HG03097 (cell line): ENCODE measurements around the gene SLFN13.
"Not testable (repeated sequence)": the region's sequence is repeated elsewhere in the genome, so short reads cannot be mapped to it uniquely, and the experiment has no call there.

Experiments
- ATAC-seq: cut with Tn5 transposase; IDR thresholded peaks from one replicate; pipeline ENCODE4 v1.9.1; 2021; ENCODE audit not compliant: unreplicated experiment, low FRiP score

The SLFN13 gene

GRCh38 chr17:35448214-35448898 is at the start of gene SLFN13:
SLFN13 (minus strand) TSS chr17:35448766; CDS start chr17:35445680, 3,086 bp downstream.
- peak; percentile 65 for ATAC-seq

GRCh38 chr17:35496451-35497290 is 48.1 kb upstream of the SLFN13 start:
- ATAC-seq: no peak

GRCh38 chr17:35493040-35493439 is 44.5 kb upstream of the SLFN13 start:
- no peak for ATAC-seq

- no peak for ATAC-seq
Measured at GRCh38 chr17:35491417-35491816, 42.9 kb upstream of the SLFN13 start.

- ATAC-seq: no peak
Measured at GRCh38 chr17:35489944-35490343, 41.4 kb upstream of the SLFN13 start.

- no peak for ATAC-seq
Measured at GRCh38 chr17:35488991-35489390, 40.4 kb upstream of the SLFN13 start.

GRCh38 chr17:35486920-35487732 is 38.6 kb upstream of the SLFN13 start:
- ATAC-seq: no peak

GRCh38 chr17:35479271-35479670 is 30.7 kb upstream of the SLFN13 start:
- ATAC-seq: no peak

GRCh38 chr17:35477248-35477647 is 28.7 kb upstream of the SLFN13 start:
- ATAC-seq: no peak

- ATAC-seq: no peak
Measured at GRCh38 chr17:35476283-35476820, 27.8 kb upstream of the SLFN13 start.

- no peak for ATAC-seq
Measured at GRCh38 chr17:35468475-35468874, 19.9 kb upstream of the SLFN13 start.

GRCh38 chr17:35467824-35468223 is 19.3 kb upstream of the SLFN13 start:
- ATAC-seq: peak; percentile 55

GRCh38 chr17:35460354-35460851 is 11.8 kb upstream of the SLFN13 start:
- peak; percentile 91 for ATAC-seq

GRCh38 chr17:35454035-35454434 is 5.5 kb upstream of the SLFN13 start:
- not testable (repeated sequence) for ATAC-seq

GRCh38 chr17:35453171-35453570 is 4.6 kb upstream of the SLFN13 start:
- no peak for ATAC-seq

- no peak for ATAC-seq
Measured at GRCh38 chr17:35449371-35449931, 885 bp upstream of the SLFN13 start.

GRCh38 chr17:35448899-35449227 is 297 bp upstream of the SLFN13 start:
- ATAC-seq: no peak

- no peak for ATAC-seq
Measured at GRCh38 chr17:35447499-35447898, 1.1 kb downstream of the SLFN13 start.

- no peak for ATAC-seq
Measured at GRCh38 chr17:35438433-35438832, 10.1 kb downstream of the SLFN13 start.
